ENCODE measurements around the gene NCKAP5.

Gene NCKAP5

DNA sequence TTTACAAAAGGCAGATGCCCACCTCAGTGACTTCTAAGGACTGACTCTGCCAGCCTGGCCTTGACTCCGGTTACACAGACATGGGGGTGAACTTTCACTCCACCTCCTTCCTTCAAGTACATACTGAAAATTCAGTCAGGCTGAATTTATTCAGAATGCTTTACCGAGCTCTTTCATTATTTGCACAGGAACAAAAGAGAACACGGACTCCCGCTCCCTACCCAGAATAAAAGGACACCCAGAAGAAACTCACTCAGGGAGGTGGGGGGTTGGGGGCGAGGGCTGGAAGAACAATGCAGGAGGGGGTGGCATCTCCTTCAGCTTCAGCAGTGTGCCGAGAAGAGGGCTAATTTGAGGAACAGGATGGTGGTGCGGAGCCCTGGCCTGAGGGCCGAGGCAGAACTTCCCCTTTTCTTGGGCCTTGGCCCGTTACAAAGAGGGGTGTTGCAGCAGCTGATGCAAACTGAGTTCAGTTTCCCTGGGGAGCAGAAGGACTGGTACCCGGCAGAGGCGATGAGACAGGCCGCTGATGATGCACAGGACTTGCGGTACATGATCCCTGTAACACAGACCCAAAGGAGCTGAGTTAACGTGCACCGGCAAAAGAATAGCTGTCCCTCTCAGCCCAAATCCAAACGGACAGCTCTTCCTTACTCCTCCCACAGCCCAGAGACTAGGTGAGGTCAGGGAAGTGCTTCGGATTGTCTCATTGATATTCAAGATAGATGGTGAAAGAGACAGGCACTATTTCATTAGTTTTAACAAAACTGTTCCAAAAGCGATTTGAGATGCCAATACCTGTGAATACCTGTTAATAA lies 922.3 kb downstream of the NCKAP5 start:
- no peak overlapping the region for H3K4me3 ChIP-seq (ENCODE audit: low read length)
- DNase-seq (ENCODE audit: low read depth): no peak
- no peak for TF ChIP-seq CTCF (IDR thresholded peaks at IDR 0.05; ENCODE audit: insufficient read depth, low read depth, low read length, missing control alignments)

DNA sequence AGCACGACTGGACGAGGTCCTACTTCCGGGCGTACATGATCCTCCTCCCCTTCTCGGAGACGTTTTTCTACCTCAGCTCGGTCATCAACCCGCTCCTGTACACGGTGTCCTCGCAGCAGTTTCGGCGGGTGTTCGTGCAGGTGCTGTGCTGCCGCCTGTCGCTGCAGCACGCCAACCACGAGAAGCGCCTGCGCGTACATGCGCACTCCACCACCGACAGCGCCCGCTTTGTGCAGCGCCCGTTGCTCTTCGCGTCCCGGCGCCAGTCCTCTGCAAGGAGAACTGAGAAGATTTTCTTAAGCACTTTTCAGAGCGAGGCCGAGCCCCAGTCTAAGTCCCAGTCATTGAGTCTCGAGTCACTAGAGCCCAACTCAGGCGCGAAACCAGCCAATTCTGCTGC lies 923.1 kb downstream of the NCKAP5 start:
- no peak overlapping the region for H3K4me3 ChIP-seq (ENCODE audit: low read length)
- TF ChIP-seq CTCF (IDR thresholded peaks at IDR 0.05; ENCODE audit: insufficient read depth, low read depth, low read length, missing control alignments): no peak
- DNase-seq (ENCODE audit: low read depth): no peak

DNA sequence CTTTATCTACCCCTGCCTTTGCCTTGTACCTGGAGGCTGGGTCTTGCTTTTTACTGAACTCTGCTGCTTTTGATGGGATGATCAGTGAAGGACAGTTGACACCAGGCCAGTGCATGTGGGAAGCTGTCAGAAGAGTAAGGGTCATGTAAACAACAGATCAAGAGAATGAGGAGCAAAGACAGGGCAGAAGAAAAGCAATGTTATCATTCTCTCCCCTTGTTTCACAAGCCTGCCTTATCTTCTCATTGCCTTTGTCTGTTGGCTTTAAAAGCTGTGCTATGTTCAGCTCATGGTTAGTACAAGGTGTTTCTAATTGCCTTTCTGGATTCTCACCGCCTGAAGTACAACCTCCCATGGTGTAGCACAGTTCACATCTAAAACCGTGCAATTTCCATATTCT lies 925.8 kb downstream of the NCKAP5 start:
- H3K4me3 ChIP-seq (ENCODE audit: low read length): no peak overlapping the region
- no peak for TF ChIP-seq CTCF (IDR thresholded peaks at IDR 0.05; ENCODE audit: insufficient read depth, low read depth, low read length, missing control alignments)
- no peak for DNase-seq (ENCODE audit: low read depth)

- DNase-seq (ENCODE audit: low read depth): no peak
- no peak overlapping the region for H3K4me3 ChIP-seq (ENCODE audit: low read length)
- TF ChIP-seq CTCF (IDR thresholded peaks at IDR 0.05; ENCODE audit: insufficient read depth, low read depth, low read length, missing control alignments): no peak
Observed at GRCh38 chr2:132641819-132642218, 926.4 kb downstream of the NCKAP5 start.

DNA sequence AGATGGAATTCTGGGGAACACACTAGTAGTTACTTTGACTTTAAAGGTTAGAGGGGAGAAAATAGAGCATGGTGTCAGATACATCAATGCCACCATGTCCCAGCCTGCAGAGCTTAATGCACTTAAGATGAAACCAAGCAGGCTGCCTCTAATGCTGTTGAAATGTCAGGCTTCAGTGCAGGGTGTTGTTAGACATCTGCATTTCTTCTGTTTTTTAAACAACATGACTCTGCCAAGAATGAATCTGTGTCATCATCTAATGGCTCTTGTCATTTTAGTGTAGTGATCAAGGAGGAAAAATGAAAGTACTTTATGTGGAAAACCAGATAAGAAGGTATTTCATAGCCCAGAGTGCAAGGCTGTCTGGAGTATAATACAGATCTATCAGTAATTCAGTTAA lies 928.1 kb downstream of the NCKAP5 start:
- TF ChIP-seq CTCF (IDR thresholded peaks at IDR 0.05; ENCODE audit: insufficient read depth, low read depth, low read length, missing control alignments): no peak
- no peak overlapping the region for H3K4me3 ChIP-seq (ENCODE audit: low read length)
- no peak for DNase-seq (ENCODE audit: low read depth)

GRCh38 chr2:132638313-132639040 lies 929.8 kb downstream of the NCKAP5 start:
- DNase-seq (ENCODE audit: low read depth): no peak
- no peak for TF ChIP-seq CTCF (IDR thresholded peaks at IDR 0.05; ENCODE audit: insufficient read depth, low read depth, low read length, missing control alignments)
- H3K4me3 ChIP-seq (ENCODE audit: low read length): no peak overlapping the region
